ENCODE results near the gene PSMB1. TPM values are rescaled to one million over a fixed set of nuclear protein-coding genes. Genes with fewer than 3 reads are reported as not detected.
"Not testable (repeated sequence)": the region's sequence is repeated elsewhere in the genome, so short reads cannot be mapped to it uniquely, and the experiment has no call there.

PSMB1 gene
- total and polyA plus RNA-seq, 5 donors, result 125 to 280 (median 144) TPM

GRCh38 chr6:170502733-170503413 lies 50.2 kb downstream of the PSMB1 start:
- H3K4me1 ChIP-seq (ENCODE audit: control insufficient read depth, insufficient read depth, low read length); intact Hi-C loops (cut with DNase I); H3K9me3 ChIP-seq (ENCODE audit: control insufficient read depth, low read length); ATAC-seq; DNase-seq; H3K4me3 ChIP-seq (ENCODE audit: low read length); H3K27ac ChIP-seq (ENCODE audit: low read length); H3K27me3 ChIP-seq (ENCODE audit: control insufficient read depth, insufficient read depth): not testable (repeated sequence)
- WGBS, result 91% methylated on average over 2 of the region's 2 CpGs

GRCh38 chr6:170502268-170502667 lies 50.8 kb downstream of the PSMB1 start:
- ATAC-seq, result not testable (repeated sequence)

GRCh38 chr6:170500955-170501590 lies 52.0 kb downstream of the PSMB1 start:
- H3K4me1 ChIP-seq (ENCODE audit: control insufficient read depth, insufficient read depth, low read length), result no peaks in the 10 kb centered on the region
- no peak for DNase-seq
- no peaks in the 10 kb centered on the region for H3K27me3 ChIP-seq (ENCODE audit: control insufficient read depth, insufficient read depth)
- H3K27ac ChIP-seq (ENCODE audit: low read length), result no peak overlapping the region
- ATAC-seq, result no peak
- intact Hi-C loops (cut with DNase I), result no loop called here
- 56% methylated on average over 3 of the region's 3 CpGs for WGBS
- no peaks in the 10 kb centered on the region for H3K9me3 ChIP-seq (ENCODE audit: control insufficient read depth, low read length)
- no peak overlapping the region for H3K4me3 ChIP-seq (ENCODE audit: low read length)

More at GRCh38 chr6:170502268-170502667, 50.8 kb downstream of the PSMB1 start:
- H3K9me3 ChIP-seq (ENCODE audit: control insufficient read depth, low read length); H3K27me3 ChIP-seq (ENCODE audit: control insufficient read depth, insufficient read depth); intact Hi-C loops (cut with DNase I); H3K4me1 ChIP-seq (ENCODE audit: control insufficient read depth, insufficient read depth, low read length); H3K4me3 ChIP-seq (ENCODE audit: low read length); H3K27ac ChIP-seq (ENCODE audit: low read length); DNase-seq: not testable (repeated sequence)
- WGBS, result 70% methylated on average over 2 of the region's 2 CpGs

- 30% methylated on average over 4 of the region's 4 CpGs for WGBS
- ATAC-seq (no peak), DNase-seq (no peak)
- Histone ChIP-seq H3K27me3 (ENCODE audit: control insufficient read depth, insufficient read depth) (no peaks in the 10 kb centered on the region), H3K9me3 (ENCODE audit: control insufficient read depth, low read length) (no peaks in the 10 kb centered on the region), H3K27ac (ENCODE audit: low read length) (no peak overlapping the region), H3K4me1 (ENCODE audit: control insufficient read depth, insufficient read depth, low read length) (no peaks in the 10 kb centered on the region), H3K4me3 (ENCODE audit: low read length) (no peak overlapping the region)
- intact Hi-C loops (cut with DNase I), result no loop called here
Observed at GRCh38 chr6:170497841-170498301, 55.2 kb downstream of the PSMB1 start.

- no peak overlapping the region for H3K27ac ChIP-seq (ENCODE audit: low read length)
- H3K27me3 ChIP-seq (ENCODE audit: control insufficient read depth, insufficient read depth), result no peaks in the 10 kb centered on the region
- no peak overlapping the region for H3K4me3 ChIP-seq (ENCODE audit: low read length)
- DNase-seq, result no peak
- intact Hi-C loops (cut with DNase I), result no loop called here
- H3K9me3 ChIP-seq (ENCODE audit: control insufficient read depth, low read length), result no peaks in the 10 kb centered on the region
- no peak for ATAC-seq
- H3K4me1 ChIP-seq (ENCODE audit: control insufficient read depth, insufficient read depth, low read length), result no peaks in the 10 kb centered on the region
- 88% methylated on average over 2 of the region's 2 CpGs for WGBS
Observed at GRCh38 chr6:170493354-170493753, 59.8 kb downstream of the PSMB1 start.

- ATAC-seq, result no peak
- 74% methylated on average over 4 of the region's 4 CpGs for WGBS
- DNase-seq, result no peak
Observed at GRCh38 chr6:170490259-170490658, 62.8 kb downstream of the PSMB1 start.

GRCh38 chr6:170489836-170490235 lies 63.3 kb downstream of the PSMB1 start:
- Histone ChIP-seq H3K9me3 (ENCODE audit: control insufficient read depth, low read length) (no peaks in the 10 kb centered on the region), H3K27me3 (ENCODE audit: control insufficient read depth, insufficient read depth) (no peaks in the 10 kb centered on the region), H3K27ac (ENCODE audit: low read length) (no peak overlapping the region), H3K4me3 (ENCODE audit: low read length) (no peak overlapping the region), H3K4me1 (ENCODE audit: control insufficient read depth, insufficient read depth, low read length) (no peaks in the 10 kb centered on the region)
- intact Hi-C loops (cut with DNase I), result no loop called here
- WGBS, result 77% methylated on average over 3 of the region's 3 CpGs
- ATAC-seq (no peak), DNase-seq (no peak)

More at GRCh38 chr6:170490259-170490658, 62.8 kb downstream of the PSMB1 start:
- Histone ChIP-seq H3K4me3 (ENCODE audit: low read length) (no peak overlapping the region), H3K4me1 (ENCODE audit: control insufficient read depth, insufficient read depth, low read length) (no peaks in the 10 kb centered on the region), H3K27ac (ENCODE audit: low read length) (no peak overlapping the region), H3K27me3 (ENCODE audit: control insufficient read depth, insufficient read depth) (no peaks in the 10 kb centered on the region), H3K9me3 (ENCODE audit: control insufficient read depth, low read length) (no peaks in the 10 kb centered on the region)
- intact Hi-C loops (cut with DNase I), result no loop called here

GRCh38 chr6:170487707-170488329 lies 65.3 kb downstream of the PSMB1 start:
- ATAC-seq, result no peak
- DNase-seq, result no peak
- no peak overlapping the region for H3K4me3 ChIP-seq (ENCODE audit: low read length)
- WGBS, result 76% methylated on average over 4 of the region's 4 CpGs
- H3K27me3 ChIP-seq (ENCODE audit: control insufficient read depth, insufficient read depth), result no peaks in the 10 kb centered on the region
- intact Hi-C loops (cut with DNase I), result no loop called here
- H3K9me3 ChIP-seq (ENCODE audit: control insufficient read depth, low read length), result no peaks in the 10 kb centered on the region
- no peaks in the 10 kb centered on the region for H3K4me1 ChIP-seq (ENCODE audit: control insufficient read depth, insufficient read depth, low read length)
- no peak overlapping the region for H3K27ac ChIP-seq (ENCODE audit: low read length)

GRCh38 chr6:170485159-170485558 lies 67.9 kb downstream of the PSMB1 start:
- Histone ChIP-seq H3K4me1 (ENCODE audit: control insufficient read depth, insufficient read depth, low read length) (no peaks in the 10 kb centered on the region), H3K27ac (ENCODE audit: low read length) (no peak overlapping the region), H3K27me3 (ENCODE audit: control insufficient read depth, insufficient read depth) (no peaks in the 10 kb centered on the region), H3K4me3 (ENCODE audit: low read length) (no peak overlapping the region), H3K9me3 (ENCODE audit: control insufficient read depth, low read length) (no peaks in the 10 kb centered on the region)
- intact Hi-C loops (cut with DNase I), result no loop called here
- ATAC-seq (no peak), DNase-seq (no peak)
- WGBS, result 81% methylated on average over 5 of the region's 5 CpGs
